Loucy (cell line): ENCODE results near the gene GMFB.

Experiments used
- H2AFZ ChIP-seq: fragments of 200-600 bp; sonication (generic); 2 replicates; pipeline ENCODE4 v1.6.0; 2016; ENCODE audit warnings: antibody characterized with exemption, mild to moderate bottlenecking, low read length, moderate library complexity
- H3F3A ChIP-seq: fragments of 200-600 bp; 2 replicates; pipeline ENCODE4 v1.6.0; 2016; ENCODE audit warnings: antibody characterized with exemption, low read depth, mild to moderate bottlenecking
- H3K27me3 ChIP-seq: fragments of 200-600 bp; sonication (generic); 2 replicates; pipeline ENCODE4 v1.6.1; 2014; ENCODE audit warnings: low read length, mild to moderate bottlenecking; ENCODE audit not compliant: insufficient read depth, poor library complexity, severe bottlenecking
- H3K36me3 ChIP-seq: fragments of 200-600 bp; sonication (generic); 2 replicates; pipeline ENCODE4 v1.6.1; 2016; ENCODE audit warnings: low read length; ENCODE audit not compliant: insufficient read depth
- H3K4me1 ChIP-seq: fragments of 200-600 bp; sonication (generic); 2 replicates; pipeline ENCODE4 v1.5.1; 2014; ENCODE audit warnings: low read length, mild to moderate bottlenecking; ENCODE audit not compliant: insufficient read depth, poor library complexity, severe bottlenecking
- H3K4me2 ChIP-seq: fragments of 200-600 bp; sonication (generic); 2 replicates; pipeline ENCODE4 v1.6.0; 2014; ENCODE audit warnings: antibody characterized with exemption, low read length, low read depth, mild to moderate bottlenecking; ENCODE audit not compliant: poor library complexity, severe bottlenecking
- H3K4me3 ChIP-seq: fragments of 200-600 bp; sonication (generic); 2 replicates; pipeline ENCODE4 v1.5.1; 2014; ENCODE audit warnings: low read length, mild to moderate bottlenecking, mixed read lengths; ENCODE audit not compliant: poor library complexity, severe bottlenecking
- H3K79me2 ChIP-seq: fragments of 200-600 bp; sonication (generic); 2 replicates; pipeline ENCODE4 v1.6.1; 2014; ENCODE audit warnings: low read length; ENCODE audit not compliant: insufficient read depth
- H3K9ac ChIP-seq: fragments of 200-600 bp; sonication (generic); 2 replicates; pipeline ENCODE4 v1.6.0; 2014; ENCODE audit warnings: mild to moderate bottlenecking, low read depth, low read length, moderate library complexity; ENCODE audit not compliant: poor library complexity, severe bottlenecking
- H3K9me2 ChIP-seq: fragments of 200-600 bp; sonication (generic); replicated peaks from 2 replicates; pipeline ENCODE4 v1.6.1; 2016; ENCODE audit warnings: low read depth, low read length, mixed read lengths
- H3K9me3 ChIP-seq: fragments of 200-600 bp; sonication (generic); 2 replicates; pipeline ENCODE4 v1.6.1; 2014; ENCODE audit warnings: mild to moderate bottlenecking, antibody characterized with exemption, low read length, low read depth; ENCODE audit not compliant: insufficient read depth
- H4K20me1 ChIP-seq: fragments of 200-600 bp; sonication (generic); 2 replicates; pipeline ENCODE4 v1.6.0; 2014; ENCODE audit warnings: antibody characterized with exemption, low read length, mild to moderate bottlenecking; ENCODE audit not compliant: insufficient read depth, poor library complexity, severe bottlenecking
- CTCF ChIP-seq: fragments of 200-600 bp; sonication (generic); conservative IDR thresholded peaks from 2 replicates; pipeline ENCODE4 v1.5.1; 2014; ENCODE audit warnings: mild to moderate bottlenecking, antibody characterized with exemption, low read length
- EZH2phosphoT487 ChIP-seq: fragments of 200-600 bp; IDR thresholded peaks from 2 replicates; pipeline ENCODE4 v1.6.1; 2018; ENCODE audit warnings: antibody characterized with exemption, mild to moderate bottlenecking, moderate library complexity, borderline replicate concordance

Gene GMFB

GRCh38 chr14:54493293-54493692, 4.5 kb upstream of the GMFB start:
- Histone ChIP-seq H4K20me1 (no peaks in the 10 kb centered on the region), H3K9me2 (no peaks in the 10 kb centered on the region), H3K4me2 (no peak overlapping the region), H3K27me3 (no peaks in the 10 kb centered on the region), H3K9me3 (no peaks in the 10 kb centered on the region), H3K4me1 (peaks cover 12% of the 10 kb centered on the region), H3K4me3 (no peak overlapping the region), H2AFZ (0 out of 2 replicates have a peak overlapping the region, but pooled peaks have one; percentile 9), H3K9ac (no peak overlapping the region), H3F3A (no peaks in the 10 kb centered on the region; the same call in 1 of the 2 replicates), H3K79me2 (peaks cover 5% of the 10 kb centered on the region), H3K36me3 (no peaks in the 10 kb centered on the region)
- peak; percentile 32 for TF ChIP-seq CTCF
- TF ChIP-seq EZH2phosphoT487: no peak

- Histone ChIP-seq H3K27me3 (no peaks in the 10 kb centered on the region), H3K9me2 (no peaks in the 10 kb centered on the region)
Observed at GRCh38 chr14:54490445-54491175, 1.8 kb upstream of the GMFB start.

GRCh38 chr14:54489731-54490444, 1.1 kb upstream of the GMFB start:
- Histone ChIP-seq H3K36me3 (no peaks in the 10 kb centered on the region), H2AFZ (peak overlapping the region; percentile 100), H3F3A (no peaks in the 10 kb centered on the region; the same call in 1 of the 2 replicates), H3K9ac (peak overlapping the region; percentile 90), H3K9me3 (no peaks in the 10 kb centered on the region), H3K79me2 (peaks cover 37% of the 10 kb centered on the region), H3K4me2 (peak overlapping the region; percentile 82), H4K20me1 (peaks cover 18% of the 10 kb centered on the region), H3K9me2 (no peaks in the 10 kb centered on the region), H3K4me3 (peak overlapping the region; percentile 88), H3K27me3 (no peaks in the 10 kb centered on the region), H3K4me1 (peaks cover 37% of the 10 kb centered on the region)
- TF ChIP-seq CTCF (no peak), EZH2phosphoT487 (no peak)

More at GRCh38 chr14:54490445-54491175, 1.8 kb upstream of the GMFB start:
- Histone ChIP-seq H3K4me2 (peak overlapping the region; percentile 3), H4K20me1 (peaks cover 11% of the 10 kb centered on the region), H3K4me3 (no peak overlapping the region), H3K9ac (no peak overlapping the region), H3K36me3 (no peaks in the 10 kb centered on the region), H3K79me2 (peaks cover 30% of the 10 kb centered on the region), H3K4me1 (peaks cover 30% of the 10 kb centered on the region), H3K9me3 (no peaks in the 10 kb centered on the region), H3F3A (no peaks in the 10 kb centered on the region; the same call in 1 of the 2 replicates), H2AFZ (no peak overlapping the region)
- TF ChIP-seq EZH2phosphoT487: no peak
- no peak for TF ChIP-seq CTCF
